ENCODE results near the gene KCNH2.

Gene KCNH2

GRCh38 chr7:150977382-150978125, 567 bp downstream of the KCNH2 start:
- H3K27ac ChIP-seq, result no peak overlapping the region

GRCh38 chr7:150976529-150977381, 1.4 kb downstream of the KCNH2 start:
- no peak for DNase-seq (ENCODE audit: low read depth, low spot score)
- no peak overlapping the region for H3K27ac ChIP-seq

More at GRCh38 chr7:150977382-150978125, 567 bp downstream of the KCNH2 start:
- no peak for DNase-seq (ENCODE audit: low read depth, low spot score)

- H3K27ac ChIP-seq, result no peak overlapping the region
- no peak for DNase-seq (ENCODE audit: low read depth, low spot score)
These were observed 2.4 kb downstream of the KCNH2 start for GRCh38 chr7:150975536-150976319.

- no peak for DNase-seq (ENCODE audit: low read depth, low spot score)
- H3K27ac ChIP-seq, result no peak overlapping the region
These were observed 3.4 kb downstream of the KCNH2 start for GRCh38 chr7:150974468-150975391.

- DNase-seq (ENCODE audit: low read depth, low spot score), result no peak
- H3K27ac ChIP-seq, result no peak overlapping the region
These were observed 4.3 kb downstream of the KCNH2 start for GRCh38 chr7:150973571-150974451.

GRCh38 chr7:150972741-150973140, 5.4 kb downstream of the KCNH2 start:
- no peak for DNase-seq (ENCODE audit: low read depth, low spot score)
- no peak overlapping the region for H3K27ac ChIP-seq

GRCh38 chr7:150972023-150972468, 6.1 kb downstream of the KCNH2 start:
- no peak for DNase-seq (ENCODE audit: low read depth, low spot score)
- H3K27ac ChIP-seq, result no peak overlapping the region

GRCh38 chr7:150971242-150972022, 6.7 kb downstream of the KCNH2 start:
- DNase-seq (ENCODE audit: low read depth, low spot score), result no peak
- no peak overlapping the region for H3K27ac ChIP-seq

GRCh38 chr7:150970424-150970823, 7.7 kb downstream of the KCNH2 start:
- no peak overlapping the region for H3K27ac ChIP-seq
- no peak for DNase-seq (ENCODE audit: low read depth, low spot score)

GRCh38 chr7:150969475-150969874, 8.6 kb downstream of the KCNH2 start:
- H3K27ac ChIP-seq, result no peak overlapping the region
- no peak for DNase-seq (ENCODE audit: low read depth, low spot score)

- no peak overlapping the region for H3K27ac ChIP-seq
- DNase-seq (ENCODE audit: low read depth, low spot score), result no peak
These were observed 9.3 kb downstream of the KCNH2 start for GRCh38 chr7:150968734-150969372.

- no peak for DNase-seq (ENCODE audit: low read depth, low spot score)
- H3K27ac ChIP-seq, result no peak overlapping the region
These were observed 9.9 kb downstream of the KCNH2 start for GRCh38 chr7:150968056-150968733.

GRCh38 chr7:150967349-150967748, 10.8 kb downstream of the KCNH2 start:
- DNase-seq (ENCODE audit: low read depth, low spot score), result no peak
- H3K27ac ChIP-seq, result no peak overlapping the region

- H3K27ac ChIP-seq, result no peak overlapping the region
- DNase-seq (ENCODE audit: low read depth, low spot score), result no peak
These were observed 12.1 kb downstream of the KCNH2 start for GRCh38 chr7:150966002-150966401.

GRCh38 chr7:150965273-150965830, 12.8 kb downstream of the KCNH2 start:
- no peak for DNase-seq (ENCODE audit: low read depth, low spot score)

GRCh38 chr7:150964593-150965111, 13.5 kb downstream of the KCNH2 start:
- DNase-seq (ENCODE audit: low read depth, low spot score), result no peak

More at GRCh38 chr7:150965273-150965830, 12.8 kb downstream of the KCNH2 start:
- no peak overlapping the region for H3K27ac ChIP-seq

More at GRCh38 chr7:150964593-150965111, 13.5 kb downstream of the KCNH2 start:
- H3K27ac ChIP-seq, result no peak overlapping the region
